KMS-11 (cell line): ENCODE data around the gene MAN2A2.

Experiments
- H2AFZ ChIP-seq: fragments of 200-600 bp; sonication (generic); 2 replicates; pipeline ENCODE4 v1.6.1; 2016; ENCODE audit warnings: antibody characterized with exemption, mixed run types, low read depth
- H3K27ac ChIP-seq: fragments of 200-600 bp; sonication (generic); 2 replicates; pipeline ENCODE4 v1.6.1; 2016; ENCODE audit warnings: mild to moderate bottlenecking, mixed run types
- H3K27me3 ChIP-seq: fragments of 200-600 bp; sonication (generic); 2 replicates; pipeline ENCODE4 v1.6.1; 2017; ENCODE audit warnings: mild to moderate bottlenecking, low read depth, mixed run types, moderate library complexity; ENCODE audit not compliant: insufficient read depth
- H3K36me3 ChIP-seq: fragments of 200-600 bp; sonication (generic); 2 replicates; pipeline ENCODE4 v1.6.1; 2017; ENCODE audit warnings: mild to moderate bottlenecking, mixed run types; ENCODE audit not compliant: insufficient read depth
- H3K4me1 ChIP-seq: fragments of 200-600 bp; sonication (generic); 2 replicates; pipeline ENCODE4 v1.6.1; 2016; ENCODE audit warnings: mild to moderate bottlenecking, low read depth, mixed run types; ENCODE audit not compliant: poor library complexity, severe bottlenecking
- H3K4me2 ChIP-seq: fragments of 200-600 bp; sonication (generic); 2 replicates; pipeline ENCODE4 v1.7.0; 2016; ENCODE audit warnings: mild to moderate bottlenecking, mixed run types
- H3K4me3 ChIP-seq: fragments of 200-600 bp; sonication (generic); IDR thresholded peaks from 2 replicates; pipeline ENCODE4 v1.6.1; 2017; ENCODE audit warnings: low read depth, low read length, mixed read lengths; ENCODE audit not compliant: insufficient read depth
- H3K79me2 ChIP-seq: fragments of 200-600 bp; sonication (generic); 2 replicates; pipeline ENCODE4 v1.6.1; 2016; ENCODE audit warnings: low read depth, mixed run types; ENCODE audit not compliant: insufficient read depth
- H3K9ac ChIP-seq: fragments of 200-600 bp; sonication (generic); 2 replicates; pipeline ENCODE4 v1.6.1; 2016; ENCODE audit warnings: mild to moderate bottlenecking, mixed run types
- H4K20me1 ChIP-seq: fragments of 200-600 bp; sonication (generic); 2 replicates; pipeline ENCODE4 v1.6.1; 2016; ENCODE audit warnings: mild to moderate bottlenecking, mixed run types; ENCODE audit not compliant: insufficient read depth
- CTCF ChIP-seq: fragments of 200-600 bp; sonication (generic); conservative IDR thresholded peaks from 2 replicates; pipeline ENCODE4 v1.6.1; 2017; ENCODE audit warnings: low read depth, mild to moderate bottlenecking, antibody characterized with exemption, low read length, moderate library complexity, mixed read lengths

The MAN2A2 gene

GRCh38 chr15:90959028-90959595 is 56.0 kb downstream of the MAN2A2 start:
- Histone ChIP-seq H3K9ac (no peak overlapping the region), H3K4me2 (no peak overlapping the region), H3K4me3 (no peak overlapping the region), H3K27ac (no peak overlapping the region), H2AFZ (no peak overlapping the region), H3K79me2 (peaks cover 15% of the 10 kb centered on the region; the same call in 1 of the 2 replicates), H3K27me3 (no peaks in the 10 kb centered on the region), H3K4me1 (peaks cover 3% of the 10 kb centered on the region), H3K36me3 (no peaks in the 10 kb centered on the region; the same call in 1 of the 2 replicates), H4K20me1 (no peaks in the 10 kb centered on the region)
- TF ChIP-seq CTCF, result no peak

GRCh38 chr15:90959894-90960293 is 56.8 kb downstream of the MAN2A2 start:
- no peak overlapping the region for H3K27ac ChIP-seq
- no peak overlapping the region for H3K9ac ChIP-seq

GRCh38 chr15:90960298-90961091 is 57.4 kb downstream of the MAN2A2 start:
- Histone ChIP-seq H3K36me3 (no peaks in the 10 kb centered on the region; the same call in 1 of the 2 replicates), H3K27ac (no peak overlapping the region), H3K4me1 (no peaks in the 10 kb centered on the region), H3K79me2 (peaks cover 15% of the 10 kb centered on the region; the same call in 1 of the 2 replicates), H4K20me1 (no peaks in the 10 kb centered on the region), H2AFZ (no peak overlapping the region), H3K27me3 (no peaks in the 10 kb centered on the region), H3K9ac (no peak overlapping the region), H3K4me2 (no peak overlapping the region), H3K4me3 (no peak overlapping the region)
- no peak for TF ChIP-seq CTCF

More at GRCh38 chr15:90959894-90960293, 56.8 kb downstream of the MAN2A2 start:
- Histone ChIP-seq H3K36me3 (no peaks in the 10 kb centered on the region; the same call in 1 of the 2 replicates), H3K4me3 (no peak overlapping the region), H2AFZ (no peak overlapping the region), H3K4me1 (no peaks in the 10 kb centered on the region), H4K20me1 (no peaks in the 10 kb centered on the region), H3K79me2 (peaks cover 15% of the 10 kb centered on the region; the same call in 1 of the 2 replicates), H3K27me3 (no peaks in the 10 kb centered on the region), H3K4me2 (no peak overlapping the region)
- TF ChIP-seq CTCF, result no peak

- H3K36me3 ChIP-seq, result no peaks in the 10 kb centered on the region; the same call in 1 of the 2 replicates
- H2AFZ ChIP-seq, result no peak overlapping the region
- H3K4me2 ChIP-seq, result no peak overlapping the region
- H3K27me3 ChIP-seq, result no peaks in the 10 kb centered on the region
- no peak overlapping the region for H3K9ac ChIP-seq
- peaks cover 4% of the 10 kb centered on the region; the same call in 1 of the 2 replicates for H3K79me2 ChIP-seq
- no peak overlapping the region for H3K27ac ChIP-seq
- no peak for TF ChIP-seq CTCF
- H4K20me1 ChIP-seq, result no peaks in the 10 kb centered on the region
- no peaks in the 10 kb centered on the region for H3K4me1 ChIP-seq
- no peak overlapping the region for H3K4me3 ChIP-seq
Observed at GRCh38 chr15:90962021-90962420, 58.9 kb downstream of the MAN2A2 start.
